ENCODE measurements around the gene THBS2. TPM values are rescaled to one million over a fixed set of nuclear protein-coding genes. Genes with fewer than 3 reads are reported as not detected.

Gene THBS2
- total and polyA plus RNA-seq, 11 donors: 1.9 to 51.7 (median 15.9) TPM

- TF ChIP-seq CTCF (IDR thresholded peaks at IDR 0.05): no peak
- TF ChIP-seq POLR2A (IDR thresholded peaks at IDR 0.05): no peak
- no peak for DNase-seq
- intact Hi-C loops (cut with DNase I): no loop called here
- H3K27ac ChIP-seq: no peak overlapping the region
- H3K9me3 ChIP-seq: no peaks in the 10 kb centered on the region
- peaks cover 0 to 26% (median 0%) of the 10 kb centered on the region in 12 donors for H3K4me1 ChIP-seq
- peaks cover 0 to 4% (median 0%) of the 10 kb centered on the region in 9 donors for H3K27me3 ChIP-seq
- WGBS, 4 donors: 84 to 89% (median 86%) methylated on average over 15 to 16 of the region's 16 CpGs
- no peak for ATAC-seq
- no peaks in the 10 kb centered on the region for H3K36me3 ChIP-seq
- no peak overlapping the region for H3K4me3 ChIP-seq
Measured at GRCh38 chr6:169171016-169171415, 82.6 kb downstream of the THBS2 start.

DNA sequence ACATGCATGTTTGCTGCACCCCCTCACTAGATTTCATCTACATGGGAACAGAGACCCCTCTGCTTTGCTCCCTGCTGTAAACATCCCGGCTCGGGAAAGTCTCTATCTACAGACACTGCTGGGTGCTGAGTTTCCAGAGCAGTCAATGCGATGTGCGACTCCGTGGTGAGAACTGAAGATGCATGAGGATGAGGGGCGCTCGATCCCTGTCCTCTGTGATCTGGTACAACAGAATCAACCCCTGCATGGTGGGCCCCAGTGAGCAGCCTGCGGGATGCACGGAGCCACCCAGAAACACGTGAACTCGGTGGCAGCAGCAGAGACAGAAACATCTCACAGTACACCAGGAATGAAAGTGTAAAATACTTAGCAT, 83.1 kb downstream of the THBS2 start:
- peaks cover 0 to 4% (median 0%) of the 10 kb centered on the region in 9 donors for H3K27me3 ChIP-seq
- H3K36me3 ChIP-seq: no peaks in the 10 kb centered on the region
- H3K27ac ChIP-seq: no peak overlapping the region
- DNase-seq: no peak
- TF ChIP-seq POLR2A (IDR thresholded peaks at IDR 0.05) (no peak), CTCF (IDR thresholded peaks at IDR 0.05) (no peak)
- H3K9me3 ChIP-seq: no peaks in the 10 kb centered on the region
- no peak for ATAC-seq
- no peak overlapping the region for H3K4me3 ChIP-seq
- 82 to 93% (median 91%) methylated on average over 11 of the region's 11 CpGs for WGBS, 4 donors
- intact Hi-C loops (cut with DNase I): no loop called here
- peaks cover 0 to 27% (median 0%) of the 10 kb centered on the region in 12 donors for H3K4me1 ChIP-seq

GRCh38 chr6:169169941-169170582, 83.6 kb downstream of the THBS2 start:
- no peak for TF ChIP-seq POLR2A (IDR thresholded peaks at IDR 0.05)
- no peak for TF ChIP-seq CTCF (IDR thresholded peaks at IDR 0.05)
- intact Hi-C loops (cut with DNase I): loop anchor here in 1 of 10 donors (5.0 kb wide), 1 partner anchor 83 kb away; no protein-coding TSS in a partner anchor
- DNase-seq (no peak), ATAC-seq (no peak)
- no peak overlapping the region for H3K4me3 ChIP-seq
- peak overlapping the region in 4 of 12 donors; percentile 78 to 94 (median 86) for H3K27ac ChIP-seq
- no peaks in the 10 kb centered on the region for H3K9me3 ChIP-seq
- 77 to 83% (median 82%) methylated on average over 13 to 16 of the region's 16 CpGs for WGBS, 4 donors
- H3K27me3 ChIP-seq: peaks cover 0 to 4% (median 0%) of the 10 kb centered on the region in 9 donors
- H3K4me1 ChIP-seq: peaks cover 0 to 31% (median 0%) of the 10 kb centered on the region in 12 donors
- H3K36me3 ChIP-seq: no peaks in the 10 kb centered on the region

GRCh38 chr6:169169375-169169774, 84.3 kb downstream of the THBS2 start:
- intact Hi-C loops (cut with DNase I): loop anchor here in 1 of 10 donors (5.0 kb wide), 1 partner anchor 82 kb away; no protein-coding TSS in a partner anchor
- H3K27me3 ChIP-seq: peaks cover 0 to 4% (median 0%) of the 10 kb centered on the region in 9 donors
- peaks cover 0 to 31% (median 0%) of the 10 kb centered on the region in 12 donors for H3K4me1 ChIP-seq
- H3K9me3 ChIP-seq: no peaks in the 10 kb centered on the region
- H3K36me3 ChIP-seq: no peaks in the 10 kb centered on the region
- peak overlapping the region in 7 of 12 donors; percentile 52 to 94 (median 83) for H3K27ac ChIP-seq
- ATAC-seq (peak in 3 of 4 donors; percentile 12 to 30 (median 15)), DNase-seq (peak in 1 of 5 donors; percentile 36)
- H3K4me3 ChIP-seq: no peak overlapping the region
- TF ChIP-seq CTCF (IDR thresholded peaks at IDR 0.05) (no peak), POLR2A (IDR thresholded peaks at IDR 0.05) (no peak)
- 67 to 78% (median 72%) methylated on average over 17 of the region's 17 CpGs for WGBS, 4 donors
